Activated CD4-positive, alpha-beta T cell treated with anti-CD3 and anti-CD28 coated beads, Interleukin-2, amount 50 U/mL, for 24 hours (primary cell): ENCODE data around the gene PGAP3.
"Not testable (repeated sequence)": the region's sequence is repeated elsewhere in the genome, so short reads cannot be mapped to it uniquely, and the experiment has no call there.

Experiments used
- DNase-seq, 2 donors: peaks; one replicate each; pipeline ENCODE4 v3.0.0-alpha.2; 2020; ENCODE audit warnings: low read depth in 1 of 2, low spot score in 1 of 2

The PGAP3 gene

GRCh38 chr17:39715375-39716072, 27.7 kb upstream of the PGAP3 start:
- DNase-seq: no peak

GRCh38 chr17:39714234-39714633, 26.4 kb upstream of the PGAP3 start:
- no peak for DNase-seq

DNA sequence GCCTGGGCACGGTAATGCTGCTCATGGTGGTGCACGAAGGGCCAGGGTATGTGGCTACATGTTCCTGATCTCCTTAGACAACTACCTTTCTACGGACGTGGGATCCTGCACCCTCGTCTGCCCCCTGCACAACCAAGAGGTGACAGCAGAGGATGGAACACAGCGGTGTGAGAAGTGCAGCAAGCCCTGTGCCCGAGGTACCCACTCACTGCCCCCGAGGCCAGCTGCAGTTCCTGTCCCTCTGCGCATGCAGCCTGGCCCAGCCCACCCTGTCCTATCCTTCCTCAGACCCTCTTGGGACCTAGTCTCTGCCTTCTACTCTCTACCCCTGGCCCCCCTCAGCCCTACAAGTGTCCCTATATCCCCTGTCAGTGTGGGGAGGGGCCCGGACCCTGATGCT, 24.0 kb upstream of the PGAP3 start:
- no peak for DNase-seq

DNA sequence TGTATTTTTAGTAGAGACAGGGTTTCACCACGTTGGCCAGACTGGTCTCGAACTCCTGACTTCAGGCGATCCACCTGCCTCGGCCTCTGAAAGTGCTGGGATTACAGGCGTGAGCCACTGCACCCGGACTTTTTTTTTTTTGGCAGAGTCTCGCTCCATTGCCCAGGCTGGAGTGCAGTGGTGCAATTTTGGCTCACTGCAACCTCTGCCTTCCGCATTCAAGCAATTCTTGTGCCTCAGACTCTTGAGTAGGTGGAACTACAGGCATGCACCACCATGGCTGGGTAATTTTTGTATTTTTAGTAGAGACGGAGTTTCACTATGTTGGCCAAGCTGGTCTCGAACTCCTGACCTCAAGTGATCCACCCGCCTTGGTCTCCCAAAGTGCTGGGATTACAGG, 23.2 kb upstream of the PGAP3 start:
- not testable (repeated sequence) for DNase-seq

DNA sequence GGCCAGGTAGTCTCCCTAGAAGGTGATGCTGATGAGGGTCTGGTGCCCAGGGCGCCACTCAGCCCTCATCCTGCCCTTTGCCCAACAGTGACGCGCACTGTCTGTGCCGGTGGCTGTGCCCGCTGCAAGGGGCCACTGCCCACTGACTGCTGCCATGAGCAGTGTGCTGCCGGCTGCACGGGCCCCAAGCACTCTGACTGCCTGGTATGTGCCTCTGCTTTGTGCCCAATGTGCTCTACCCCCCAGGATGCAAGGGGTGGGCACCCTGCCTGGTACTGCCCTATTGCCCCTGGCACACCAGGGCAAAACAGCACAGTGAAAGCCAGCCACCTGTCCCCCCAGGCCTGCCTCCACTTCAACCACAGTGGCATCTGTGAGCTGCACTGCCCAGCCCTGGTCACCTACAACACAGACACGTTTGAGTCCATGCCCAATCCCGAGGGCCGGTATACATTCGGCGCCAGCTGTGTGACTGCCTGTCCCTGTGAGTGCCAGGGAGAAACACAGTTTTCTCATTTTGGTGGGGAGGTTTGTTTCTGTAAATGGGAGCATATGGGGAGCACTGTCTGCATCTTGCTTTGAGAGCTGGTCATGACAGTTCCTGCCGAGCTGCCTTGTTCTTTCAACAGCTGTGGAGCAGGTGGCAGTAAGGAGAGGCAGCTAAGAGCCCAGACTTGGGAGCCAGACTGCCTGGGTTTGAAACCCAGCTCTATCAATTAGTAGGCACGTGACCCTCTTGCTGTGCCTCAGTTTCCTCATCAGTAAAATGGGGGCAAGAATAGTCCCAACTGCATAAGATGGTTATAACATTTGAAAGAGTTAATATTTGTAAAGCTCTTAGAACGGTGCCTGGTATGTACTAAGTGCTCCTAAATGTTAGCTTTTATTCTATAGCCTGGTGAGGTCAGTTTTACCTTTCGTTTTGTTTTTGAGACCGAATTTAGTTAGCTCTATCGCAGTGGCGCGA, 22.4 kb upstream of the PGAP3 start:
- no peak for DNase-seq

GRCh38 chr17:39709319-39709997, 21.6 kb upstream of the PGAP3 start:
- DNase-seq: no peak

GRCh38 chr17:39706921-39707337, 19.1 kb upstream of the PGAP3 start:
- no peak for DNase-seq

GRCh38 chr17:39706383-39706782, 18.5 kb upstream of the PGAP3 start:
- no peak for DNase-seq

GRCh38 chr17:39705786-39706348, 18.0 kb upstream of the PGAP3 start:
- DNase-seq: no peak

DNA sequence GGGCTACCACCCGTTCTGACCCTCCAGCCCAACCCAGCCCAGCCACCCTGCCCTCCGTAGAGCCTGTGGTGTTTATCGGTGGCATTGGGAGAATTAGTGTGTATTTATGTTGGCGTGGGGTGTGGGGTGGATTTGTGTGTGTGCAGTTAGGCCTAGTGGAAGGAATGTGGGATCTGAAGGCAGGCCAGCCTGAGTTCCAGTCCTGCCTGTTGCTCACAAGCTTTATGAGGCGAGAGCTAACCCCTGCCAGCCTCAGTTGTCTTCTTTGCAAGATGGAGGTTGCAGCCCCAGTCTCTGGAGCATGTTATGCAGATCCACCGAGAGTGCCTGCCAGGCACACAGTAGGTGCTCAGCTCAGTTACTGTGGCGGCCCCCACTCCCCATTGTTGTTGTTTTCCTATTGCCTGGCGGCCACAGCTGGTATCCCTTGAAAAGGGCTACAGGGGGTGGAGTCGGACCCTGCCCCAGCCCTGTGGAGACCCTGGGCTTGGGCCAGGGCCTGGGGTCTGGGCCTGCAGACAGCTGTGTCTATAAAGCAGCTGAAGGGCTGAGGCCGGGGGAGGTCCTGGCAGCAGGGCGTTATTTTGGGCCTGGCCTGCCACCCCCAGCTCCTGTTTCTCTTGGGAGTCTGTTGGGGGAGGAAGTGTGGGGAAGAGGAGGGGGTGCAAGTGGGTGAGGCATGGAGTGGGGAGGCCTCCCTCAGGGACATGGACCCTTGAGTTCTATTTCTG, 17.1 kb upstream of the PGAP3 start:
- no peak for DNase-seq

DNA sequence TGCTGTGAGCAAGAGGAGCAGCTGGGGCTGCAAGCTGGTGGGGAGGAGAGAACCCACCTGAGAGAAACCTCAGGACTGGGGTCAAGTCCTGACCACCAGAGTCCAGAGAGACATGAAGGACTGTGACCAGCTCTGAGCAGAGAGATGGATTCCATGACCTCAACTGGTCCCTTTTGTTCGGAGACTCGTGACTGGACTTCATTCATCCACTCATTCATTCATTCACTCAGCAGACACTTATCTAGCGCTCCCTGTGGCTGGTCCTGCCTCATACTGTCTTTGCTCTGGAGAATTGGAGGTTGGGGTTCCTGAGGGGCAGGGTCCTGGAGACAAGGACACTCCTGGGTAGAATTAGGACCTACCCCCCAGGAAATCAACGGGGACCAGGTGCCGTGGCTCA, 16.1 kb upstream of the PGAP3 start:
- no peak for DNase-seq

DNA sequence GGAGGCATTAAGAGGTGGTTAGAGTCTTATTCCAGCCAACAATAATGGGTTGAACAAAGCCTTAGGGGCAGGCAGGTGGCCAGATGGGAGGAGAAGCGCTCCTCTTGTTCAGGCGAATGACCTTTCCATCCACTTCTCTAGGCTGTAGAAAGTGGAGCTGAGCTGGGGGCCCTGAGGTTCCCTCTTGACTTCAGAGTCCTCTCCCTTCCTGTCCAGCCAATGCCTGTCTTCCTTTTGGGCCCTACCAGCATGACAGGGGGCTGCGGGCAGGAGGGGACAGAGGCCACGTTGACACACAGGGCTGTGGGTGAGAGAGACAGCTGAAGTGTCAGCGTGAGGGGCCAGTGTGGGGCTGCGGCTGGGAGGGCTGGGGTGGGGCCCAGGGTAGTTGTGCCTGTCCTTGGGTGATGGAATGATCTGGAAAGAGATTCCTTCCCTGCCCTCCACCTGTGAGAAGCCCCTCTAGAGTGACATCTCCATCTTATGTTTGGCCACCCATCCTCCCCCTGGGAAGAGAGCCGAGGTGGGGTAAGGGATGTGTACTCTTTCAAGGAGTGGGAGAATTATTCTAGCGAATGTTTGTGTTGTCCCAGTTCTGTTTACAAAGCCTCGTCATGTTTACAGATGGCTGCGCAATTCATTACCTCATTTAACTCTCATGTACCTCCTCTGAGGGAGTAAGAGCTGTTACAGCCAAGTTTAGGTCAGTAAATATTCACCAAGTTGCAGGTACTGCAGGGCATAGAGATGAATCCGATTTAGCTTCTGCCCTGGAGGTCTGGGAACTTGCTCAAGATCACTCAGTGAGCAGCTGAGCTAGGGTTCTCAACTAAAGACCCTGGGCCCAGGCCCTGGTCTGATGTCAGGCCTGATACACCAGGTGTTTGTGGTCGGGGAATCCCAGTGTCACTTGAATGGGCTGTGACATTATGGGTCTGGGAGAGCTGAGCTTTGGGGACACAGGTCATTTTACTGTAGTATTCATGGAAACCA, 15.3 kb upstream of the PGAP3 start:
- DNase-seq: no peak

- DNase-seq: no peak
Measured at GRCh38 chr17:39701784-39702422, 14.0 kb upstream of the PGAP3 start.

DNA sequence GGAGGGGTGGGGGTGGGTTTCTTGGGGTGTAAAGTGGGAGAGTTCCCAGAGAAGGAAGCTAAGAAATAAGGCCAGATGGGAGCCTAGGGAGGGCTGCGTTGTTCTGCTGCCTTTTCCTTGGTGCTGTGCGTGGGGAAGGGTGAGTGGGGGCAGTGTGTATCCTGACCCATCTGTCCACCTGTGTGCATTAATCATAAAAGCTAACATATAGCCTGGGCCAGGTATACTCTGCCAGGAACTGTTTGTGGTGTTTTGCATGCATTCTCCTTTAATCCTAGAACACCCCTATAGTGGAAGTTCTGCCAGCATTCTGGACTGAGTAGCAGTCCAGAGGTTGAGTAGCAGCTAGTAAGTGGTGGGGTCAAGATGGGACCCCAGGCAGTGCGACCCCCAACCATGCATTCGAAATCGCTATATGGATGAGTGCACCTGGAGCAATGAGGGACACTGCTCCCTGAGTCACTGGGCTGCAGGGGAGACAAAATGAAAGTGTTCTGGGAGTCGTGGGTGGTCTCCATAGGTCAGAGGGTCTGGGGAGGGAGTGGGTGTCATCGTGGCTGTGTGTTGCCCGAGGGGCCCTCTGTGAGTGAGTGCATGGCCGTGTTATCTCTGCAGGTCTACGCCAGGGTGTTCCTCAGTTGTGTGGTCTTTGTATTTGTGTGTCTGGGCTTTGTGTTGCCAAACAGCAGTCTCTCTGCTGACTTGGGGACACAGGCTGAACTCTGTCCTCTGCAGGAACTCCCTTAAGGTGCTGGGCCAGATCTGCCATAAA, 13.3 kb upstream of the PGAP3 start:
- DNase-seq: no peak

DNA sequence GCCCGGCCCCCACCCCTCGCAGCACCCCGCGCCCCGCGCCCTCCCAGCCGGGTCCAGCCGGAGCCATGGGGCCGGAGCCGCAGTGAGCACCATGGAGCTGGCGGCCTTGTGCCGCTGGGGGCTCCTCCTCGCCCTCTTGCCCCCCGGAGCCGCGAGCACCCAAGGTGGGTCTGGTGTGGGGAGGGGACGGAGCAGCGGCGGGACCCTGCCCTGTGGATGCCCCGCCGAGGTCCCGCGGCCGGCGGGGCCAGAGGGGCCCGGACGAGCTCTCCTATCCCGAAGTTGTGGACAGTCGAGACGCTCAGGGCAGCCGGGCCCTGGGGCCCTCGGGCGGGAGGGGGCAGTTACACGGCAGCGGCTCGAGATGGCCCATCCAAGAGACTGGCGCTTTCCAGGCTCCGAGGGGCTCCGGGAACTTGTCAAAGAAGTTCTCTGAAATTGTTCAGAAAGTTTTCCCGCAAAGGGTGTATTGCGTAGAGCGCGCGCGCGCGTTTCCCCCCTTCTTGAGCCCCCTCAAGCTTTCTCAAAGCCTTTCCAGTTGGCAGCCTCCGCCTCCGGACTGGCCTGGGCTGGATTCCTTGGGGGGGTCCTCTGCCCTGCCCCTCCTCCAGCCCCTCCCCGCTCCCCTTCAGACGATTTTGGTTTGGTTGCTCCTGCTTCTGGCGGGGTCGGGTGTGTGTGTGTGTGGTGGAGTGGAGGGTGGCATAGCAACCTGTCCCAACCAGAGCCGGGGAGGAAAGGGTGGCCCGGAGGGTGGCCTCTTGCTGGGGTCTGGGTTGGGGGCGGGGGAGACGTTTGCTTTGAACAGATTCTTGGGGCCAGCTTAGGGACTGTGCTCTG, 12.5 kb upstream of the PGAP3 start:
- DNase-seq: no peak

- no peak for DNase-seq
Measured at GRCh38 chr17:39699818-39700147, 11.9 kb upstream of the PGAP3 start, which contains the start of gene ERBB2. Gene ERBB2, plus strand, starts transcription at chr17:39700064. Its CDS starts 175 bp downstream, at chr17:39700239.

- DNase-seq: not testable (repeated sequence)
Measured at GRCh38 chr17:39699157-39699817, 11.4 kb upstream of the PGAP3 start.
